D341Med (cell line): ENCODE results near the gene FGF10.

Experiments
- DNase-seq: peaks from one replicate; pipeline ENCODE4 v3.0.0; 2012; ENCODE audit warnings: low spot score

The FGF10 gene

DNA sequence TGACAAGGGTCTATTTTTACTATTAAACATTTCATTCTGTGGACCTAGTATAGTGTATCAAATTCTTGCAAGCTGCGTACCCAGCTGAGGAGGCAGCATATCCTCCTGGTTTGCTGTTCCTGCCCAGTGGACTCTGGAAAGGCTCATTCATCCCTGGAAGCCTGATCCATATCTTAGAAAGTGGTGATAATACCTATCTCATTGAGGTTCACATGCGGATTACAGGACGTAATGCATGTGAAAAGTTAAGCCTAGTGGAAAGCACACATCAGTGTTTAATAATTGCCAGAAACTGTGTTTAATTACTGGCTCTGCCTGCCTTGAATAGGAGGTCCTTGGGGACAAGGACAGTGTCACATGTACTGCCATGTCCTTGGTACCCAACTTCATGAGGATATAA is 132.0 kb downstream of the FGF10 start:
- DNase-seq = no peak
